ENCODE results near the gene EXOSC2.

DNA sequence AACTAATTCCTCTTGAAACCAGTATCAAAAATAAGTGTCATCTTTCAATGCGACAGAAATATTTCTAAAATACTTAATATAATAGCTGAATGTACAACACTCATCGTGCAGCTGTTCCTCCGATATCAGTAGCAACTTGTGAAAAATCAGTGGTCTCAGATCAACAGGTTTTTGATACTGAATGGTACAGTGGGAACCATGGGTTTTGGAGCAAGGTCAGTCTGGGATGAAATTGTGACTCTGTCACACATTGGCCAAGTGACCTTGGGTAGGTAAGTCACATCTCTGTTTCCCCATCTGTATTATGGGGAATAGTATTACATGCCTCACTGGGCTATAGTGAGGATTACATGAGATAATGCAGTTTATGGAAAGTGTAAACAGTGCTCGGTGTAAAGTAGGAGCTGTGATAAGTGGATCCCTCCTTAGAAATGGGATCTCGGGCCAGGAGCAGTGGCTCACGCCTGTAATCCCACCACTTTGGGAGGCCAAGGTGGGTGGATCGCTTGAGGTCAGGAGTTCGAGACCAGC lies 17.3 kb downstream of the EXOSC2 start:
- TF ChIP-seq, protein P1, sequence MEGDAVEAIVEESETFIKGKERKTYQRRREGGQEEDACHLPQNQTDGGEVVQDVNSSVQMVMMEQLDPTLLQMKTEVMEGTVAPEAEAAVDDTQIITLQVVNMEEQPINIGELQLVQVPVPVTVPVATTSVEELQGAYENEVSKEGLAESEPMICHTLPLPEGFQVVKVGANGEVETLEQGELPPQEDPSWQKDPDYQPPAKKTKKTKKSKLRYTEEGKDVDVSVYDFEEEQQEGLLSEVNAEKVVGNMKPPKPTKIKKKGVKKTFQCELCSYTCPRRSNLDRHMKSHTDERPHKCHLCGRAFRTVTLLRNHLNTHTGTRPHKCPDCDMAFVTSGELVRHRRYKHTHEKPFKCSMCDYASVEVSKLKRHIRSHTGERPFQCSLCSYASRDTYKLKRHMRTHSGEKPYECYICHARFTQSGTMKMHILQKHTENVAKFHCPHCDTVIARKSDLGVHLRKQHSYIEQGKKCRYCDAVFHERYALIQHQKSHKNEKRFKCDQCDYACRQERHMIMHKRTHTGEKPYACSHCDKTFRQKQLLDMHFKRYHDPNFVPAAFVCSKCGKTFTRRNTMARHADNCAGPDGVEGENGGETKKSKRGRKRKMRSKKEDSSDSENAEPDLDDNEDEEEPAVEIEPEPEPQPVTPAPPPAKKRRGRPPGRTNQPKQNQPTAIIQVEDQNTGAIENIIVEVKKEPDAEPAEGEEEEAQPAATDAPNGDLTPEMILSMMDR (IDR thresholded peaks at IDR 0.05): no peak
- no peak for TF ChIP-seq POLR2AphosphoS5 (IDR thresholded peaks at IDR 0.05; ENCODE audit: low read depth, low read length)
